ENCODE measurements around the gene JMJD8.
A peak's percentile ranks its signal among the peaks of the same experiment; 100 is the strongest.
"Not testable (repeated sequence)": the region's sequence is repeated elsewhere in the genome, so short reads cannot be mapped to it uniquely, and the experiment has no call there.

Gene JMJD8

DNA sequence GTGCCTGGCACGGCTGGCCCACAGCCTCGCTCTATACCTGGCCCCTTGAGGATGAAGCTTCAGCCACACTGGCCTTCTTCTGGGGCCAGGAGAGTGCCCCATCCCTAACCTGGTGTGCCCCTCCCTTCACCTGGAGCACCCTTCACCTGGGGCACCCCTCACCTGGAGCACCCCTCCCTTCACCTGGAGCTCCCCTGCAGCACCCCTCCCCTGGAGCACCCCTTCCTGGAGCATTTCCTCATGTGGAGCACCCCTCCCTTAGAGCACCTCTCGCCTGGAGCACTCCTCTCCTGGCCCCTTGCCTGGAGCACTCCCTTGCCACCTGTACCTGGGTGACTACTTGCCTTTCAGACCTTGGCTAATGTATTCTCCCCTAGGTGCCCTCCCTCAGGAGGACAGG lies 23.9 kb upstream of the JMJD8 start:
- DNase-seq = no peak

DNA sequence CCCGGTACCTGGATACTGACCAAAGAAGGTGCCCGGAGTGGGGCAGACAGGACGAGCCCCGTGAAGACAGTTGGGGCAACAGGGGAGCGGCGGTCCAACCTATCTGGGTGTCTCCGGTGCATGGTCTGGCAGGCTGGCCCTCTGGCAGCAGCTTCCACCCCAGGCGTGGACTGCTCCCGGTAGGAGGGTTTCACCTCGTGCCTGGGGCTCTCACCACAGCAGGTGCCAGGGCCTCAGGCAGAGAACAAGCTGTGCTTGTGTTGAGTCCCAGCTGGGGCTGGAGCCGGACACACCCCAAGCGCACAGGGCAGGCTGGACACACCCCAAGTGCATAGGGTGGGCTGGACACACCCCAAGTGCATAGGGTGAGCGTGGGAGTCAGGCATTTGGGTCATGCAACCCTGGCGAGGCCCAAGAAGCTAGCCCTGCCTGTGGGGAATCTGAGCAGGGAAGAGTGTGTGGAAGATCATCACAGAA lies 23.0 kb upstream of the JMJD8 start:
- DNase-seq = no peak

DNA sequence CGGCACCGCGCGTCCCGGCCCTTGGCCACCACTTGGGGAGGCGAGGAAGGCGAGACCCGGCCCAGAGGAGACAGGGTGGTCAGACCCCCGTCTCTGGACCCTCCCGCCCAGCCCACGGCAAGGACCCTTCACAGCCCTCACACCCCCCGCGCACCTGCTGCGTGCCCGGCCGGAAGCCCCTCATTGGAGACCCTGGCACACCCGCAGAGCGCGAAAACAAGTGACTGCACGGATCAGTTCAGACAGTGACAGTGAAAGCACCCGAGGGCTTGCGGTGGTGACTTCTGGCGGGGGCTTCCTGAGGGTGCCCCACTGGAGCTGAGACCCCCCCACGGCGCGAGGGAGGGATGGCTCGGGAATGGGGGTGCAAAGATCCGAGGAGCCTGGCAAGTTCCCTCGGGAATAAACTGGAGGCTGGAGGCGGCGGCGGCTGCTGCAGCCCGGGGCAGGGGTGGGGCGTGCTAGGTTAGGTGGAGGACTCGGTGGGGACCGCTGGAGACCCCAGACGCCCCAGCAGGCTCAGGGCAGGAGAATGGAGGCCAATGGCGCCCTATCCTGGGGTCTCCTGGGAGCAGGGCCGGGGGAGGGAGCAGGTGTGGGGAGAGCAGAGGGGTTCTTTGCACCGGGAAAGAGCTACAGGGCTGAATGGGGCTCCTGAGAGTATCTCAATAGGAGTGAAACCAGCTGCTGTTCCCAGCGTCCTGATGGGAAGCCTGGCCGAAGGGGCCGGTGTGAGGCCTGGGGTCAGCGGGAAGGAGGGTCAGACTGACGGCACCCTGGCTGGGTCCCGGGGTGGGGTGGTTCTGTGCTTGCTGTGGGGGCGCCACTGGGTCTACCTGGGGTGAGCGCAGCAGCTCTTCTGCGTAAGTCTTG lies 22.3 kb upstream of the JMJD8 start:
- no peak for DNase-seq

DNA sequence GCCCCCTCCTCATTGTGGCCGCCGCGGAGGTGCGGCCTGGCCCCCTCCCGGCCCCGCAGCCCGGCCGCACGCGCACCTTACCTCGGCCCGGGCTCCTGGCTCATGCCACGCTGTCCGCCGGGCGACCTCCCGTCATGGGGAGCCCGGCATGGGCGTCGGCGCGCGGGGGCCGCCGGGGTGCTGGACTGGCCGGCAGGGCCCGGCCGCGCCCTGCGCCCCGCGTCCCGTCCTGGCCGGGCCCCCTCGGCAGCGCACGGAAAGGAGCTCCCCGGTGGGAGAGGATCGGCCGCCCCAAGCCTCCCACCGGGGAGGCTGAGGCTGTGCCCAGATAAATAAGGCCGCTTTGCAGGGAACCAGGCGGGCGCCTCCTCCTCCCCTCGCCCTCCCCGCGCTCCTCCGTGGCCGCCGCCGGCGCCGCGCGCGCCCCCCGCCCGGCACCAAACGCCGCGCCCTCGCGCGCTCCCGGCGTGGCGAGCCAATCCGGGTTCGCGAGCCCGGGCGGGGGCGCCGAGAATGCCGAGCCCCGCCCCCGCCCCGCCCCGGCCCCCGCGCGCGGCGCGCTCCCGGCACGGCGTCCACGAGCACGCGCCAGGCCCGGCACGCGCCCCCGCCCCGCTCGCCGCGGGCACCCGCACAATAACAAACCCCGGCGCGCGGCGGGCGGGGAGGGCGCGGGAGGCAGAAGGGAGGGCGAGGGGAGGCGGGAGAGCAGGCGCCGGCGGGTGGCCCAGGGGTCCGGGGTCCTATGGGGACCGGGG lies 21.5 kb upstream of the JMJD8 start, which contains the start of gene FBXL16:
Gene FBXL16 (minus strand): TSS at position 371 of the 758 bp plus-strand sequence. CDS start 8,396 bp downstream, outside the sequence.
- no peak for DNase-seq

DNA sequence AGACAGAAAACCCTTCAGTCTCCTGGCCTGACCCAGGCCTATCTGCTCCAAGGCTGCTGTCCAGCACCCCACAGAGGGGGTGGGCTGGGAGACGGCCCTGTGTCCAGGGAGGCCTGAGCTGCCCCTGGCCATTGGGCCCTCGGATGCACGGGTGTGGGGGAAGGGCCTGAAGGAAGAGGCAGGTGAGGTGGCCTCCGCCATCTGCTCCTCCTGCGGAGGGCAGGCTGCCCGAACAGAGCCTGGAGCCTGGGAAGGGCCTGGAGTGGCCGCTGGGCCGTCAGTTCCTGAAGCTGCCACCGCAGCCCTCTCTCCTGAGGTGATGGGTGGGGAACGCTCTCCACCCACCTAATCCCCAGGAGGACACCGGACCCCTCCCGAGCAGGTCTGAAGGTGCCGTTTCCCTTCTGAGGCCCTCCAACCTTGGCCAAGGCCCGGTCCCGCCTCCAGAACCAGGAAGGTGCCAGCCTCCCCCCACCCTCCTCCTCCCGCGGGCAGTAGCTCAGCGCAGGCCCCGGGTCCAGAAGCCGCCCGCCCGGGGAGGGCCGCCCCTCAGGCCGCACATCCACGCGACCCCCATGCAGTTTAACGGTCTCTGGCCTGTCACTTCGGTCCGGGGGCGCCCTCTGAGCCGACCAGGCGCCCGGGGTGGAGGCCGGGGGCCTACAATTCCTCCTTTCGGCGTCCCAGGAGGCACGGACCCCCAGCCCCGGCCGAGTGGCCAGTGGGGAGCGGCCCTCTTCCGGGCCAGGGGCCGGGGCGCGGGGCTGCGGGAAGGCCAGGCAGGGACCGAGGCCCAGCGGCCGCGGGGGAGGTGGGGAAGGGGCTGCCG lies 20.6 kb upstream of the JMJD8 start:
- DNase-seq = no peak

DNA sequence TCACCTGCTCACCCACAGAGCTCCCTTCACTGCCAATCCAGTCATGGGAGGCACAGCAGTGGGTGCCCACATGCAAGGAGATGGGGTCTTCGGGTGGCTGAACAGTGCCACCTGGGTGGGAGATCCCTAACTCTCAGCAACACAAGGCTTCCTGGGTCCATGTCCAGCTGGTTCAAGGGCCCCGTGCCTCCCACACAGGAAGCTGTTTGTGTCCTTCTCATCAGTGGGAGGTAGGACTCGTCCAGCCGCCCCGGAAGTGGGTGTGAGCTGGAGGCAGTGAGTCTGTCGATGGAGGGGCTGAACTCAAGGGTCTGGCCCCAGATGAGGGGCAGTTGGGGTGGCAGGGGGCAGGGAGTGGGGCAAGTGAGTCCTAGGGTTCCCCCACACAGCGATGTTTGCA lies 19.9 kb upstream of the JMJD8 start:
- DNase-seq = no peak

DNA sequence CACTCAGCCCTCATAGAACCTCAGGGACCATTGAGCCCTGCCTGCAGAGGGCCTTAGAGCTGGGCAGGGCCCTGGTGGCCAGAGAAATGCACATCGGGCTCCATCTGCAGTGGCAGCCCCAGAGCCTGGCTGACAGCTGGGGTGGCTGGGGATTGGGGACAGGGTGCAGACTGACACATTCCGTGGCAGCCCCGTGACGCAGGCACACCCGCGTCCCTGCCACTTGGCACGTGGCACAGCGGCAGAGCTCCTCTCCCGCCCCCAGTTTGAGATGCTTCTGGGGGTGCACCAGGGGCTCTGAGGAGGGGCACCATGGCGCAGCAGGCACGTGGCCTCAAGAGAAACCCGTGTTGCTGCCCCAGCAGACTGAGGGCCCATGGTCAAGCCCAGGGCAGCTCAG lies 19.3 kb upstream of the JMJD8 start:
- no peak for DNase-seq

DNA sequence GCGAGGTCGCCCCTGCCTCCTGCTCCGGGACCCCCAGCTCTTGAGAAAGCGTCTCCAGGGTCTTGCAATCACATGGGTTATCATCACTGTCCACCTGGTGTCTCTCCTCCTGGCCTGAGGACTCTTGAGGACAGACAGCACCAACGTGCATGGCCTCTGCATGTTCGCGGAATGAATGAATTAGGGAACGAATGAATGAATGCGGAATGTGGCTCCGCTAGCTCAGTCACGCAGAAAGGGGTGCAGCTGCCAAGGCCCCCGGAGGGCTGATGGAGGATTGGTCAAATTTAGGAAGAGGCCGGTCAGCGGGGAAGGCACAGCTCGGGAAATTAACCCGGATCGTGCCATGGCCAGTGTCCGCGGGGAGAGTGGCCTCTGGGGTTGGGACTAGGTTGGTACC lies 18.2 kb upstream of the JMJD8 start:
- no peak for DNase-seq

DNA sequence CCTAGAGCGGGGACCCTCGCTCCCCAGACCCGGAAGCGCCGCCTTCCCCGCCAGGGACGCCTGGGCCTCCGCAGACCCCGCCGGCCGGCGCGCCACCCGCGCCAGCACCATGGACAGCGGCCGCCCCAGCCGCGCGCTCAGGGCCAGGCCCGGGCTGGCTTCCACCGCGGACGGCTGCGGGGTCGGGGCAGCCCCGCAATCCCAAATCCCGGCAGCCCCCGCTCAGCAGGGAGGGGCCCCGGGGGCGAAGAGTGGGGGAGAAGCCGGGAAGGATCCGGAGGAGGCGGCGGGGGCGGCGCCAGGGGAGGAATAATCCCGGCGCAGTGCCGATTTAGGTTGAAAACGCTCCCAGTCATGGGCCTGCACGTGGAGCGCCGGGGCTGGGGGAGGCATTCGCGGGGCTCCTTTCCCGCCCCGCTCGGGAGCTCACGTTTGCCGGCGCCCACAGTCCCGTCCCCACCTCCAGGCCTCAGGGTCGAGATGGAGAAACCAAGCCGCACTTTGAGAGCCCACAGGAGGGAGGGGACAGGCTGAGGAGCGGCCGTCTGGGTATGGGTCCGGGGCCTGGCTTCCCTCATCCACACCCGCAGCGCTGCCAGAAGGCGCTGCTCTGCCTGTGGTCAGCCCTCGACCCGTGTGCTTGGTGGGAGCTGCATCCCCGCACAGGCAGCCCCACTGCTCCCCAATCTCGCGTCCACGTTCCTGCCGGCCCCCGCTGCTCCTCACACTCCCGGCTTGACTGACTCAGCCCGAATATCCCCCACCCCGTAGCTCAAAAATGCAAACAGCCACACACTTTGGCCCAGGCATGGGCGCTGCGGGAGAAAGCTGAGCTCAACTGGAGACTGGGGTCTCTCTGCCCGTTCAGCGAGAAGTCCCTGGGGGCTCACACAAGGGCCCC lies 16.8 kb upstream of the JMJD8 start:
- DNase-seq = peak; percentile 60

DNA sequence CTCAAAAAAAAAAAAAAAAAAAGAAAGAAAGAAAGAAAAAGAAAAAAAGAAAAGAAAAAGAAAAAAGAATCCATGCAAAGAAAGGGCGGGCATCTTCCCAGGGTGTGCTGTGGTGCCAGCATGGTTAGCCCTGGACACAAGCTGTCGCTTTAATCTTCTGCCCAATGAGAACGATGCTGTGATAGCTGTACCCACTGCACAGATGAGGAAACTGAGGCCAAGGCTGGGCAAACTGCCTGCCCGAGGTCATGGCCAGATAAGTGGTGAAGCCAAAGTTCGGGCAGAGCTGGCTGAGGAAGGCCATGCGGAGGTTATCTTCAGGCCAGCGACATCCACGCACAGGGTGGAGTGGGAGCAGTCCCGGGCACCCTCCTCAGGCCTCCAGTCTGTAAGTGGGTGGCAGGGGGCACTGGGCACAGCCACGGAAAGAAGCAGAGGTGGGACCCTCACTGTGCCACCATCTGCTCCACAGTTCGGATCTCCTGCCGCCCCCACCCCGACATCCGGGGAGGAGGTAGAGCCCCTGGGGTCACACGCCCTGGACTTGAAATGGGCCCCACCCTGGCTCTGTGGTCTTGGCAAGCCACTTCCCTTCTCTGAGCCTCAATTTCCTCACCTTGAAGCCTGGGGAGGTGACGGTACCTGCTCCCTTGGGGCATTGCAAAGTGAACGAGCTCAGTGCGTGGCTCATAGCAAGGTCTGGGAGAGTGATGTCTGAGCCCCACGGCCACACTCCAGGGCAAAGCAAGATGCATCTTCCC lies 15.0 kb upstream of the JMJD8 start:
- DNase-seq = no peak

DNA sequence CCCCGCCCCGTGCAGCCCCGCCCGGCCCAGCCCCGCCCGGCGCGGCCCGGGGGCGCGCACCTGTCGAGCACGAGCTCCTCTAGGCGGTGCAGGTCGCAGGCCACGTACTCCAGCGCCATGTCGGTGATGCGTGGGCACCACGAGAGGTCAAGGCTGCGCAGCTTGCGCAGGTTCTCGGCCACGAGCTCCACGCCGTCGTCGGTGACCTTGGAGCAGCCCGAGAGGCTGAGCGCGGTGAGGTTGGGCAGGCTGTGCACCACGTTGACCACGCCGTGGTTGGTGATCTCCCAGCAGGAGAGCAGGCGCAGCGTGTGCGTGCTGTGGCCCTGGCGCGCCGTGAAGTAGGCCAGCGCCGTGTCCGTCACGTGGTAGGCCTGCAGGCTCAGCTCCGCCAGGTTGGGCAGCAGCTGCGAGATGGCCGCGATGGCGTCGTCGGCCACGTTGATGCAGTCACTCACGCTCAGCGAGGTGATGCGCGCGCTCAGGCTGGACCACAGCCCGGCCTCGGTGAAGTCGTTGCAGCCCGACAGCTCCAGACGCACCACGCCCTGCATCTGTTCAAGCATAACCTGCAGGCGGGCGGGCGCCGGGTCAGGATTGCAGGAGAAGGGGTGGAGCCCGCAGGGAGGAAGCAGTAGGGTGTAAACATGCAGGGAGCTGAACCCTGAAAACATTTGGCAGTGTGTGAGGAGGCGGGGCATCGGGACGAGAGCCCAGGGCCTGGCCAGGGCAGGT lies 11.4 kb upstream of the JMJD8 start:
- peak; percentile 70 for DNase-seq

DNA sequence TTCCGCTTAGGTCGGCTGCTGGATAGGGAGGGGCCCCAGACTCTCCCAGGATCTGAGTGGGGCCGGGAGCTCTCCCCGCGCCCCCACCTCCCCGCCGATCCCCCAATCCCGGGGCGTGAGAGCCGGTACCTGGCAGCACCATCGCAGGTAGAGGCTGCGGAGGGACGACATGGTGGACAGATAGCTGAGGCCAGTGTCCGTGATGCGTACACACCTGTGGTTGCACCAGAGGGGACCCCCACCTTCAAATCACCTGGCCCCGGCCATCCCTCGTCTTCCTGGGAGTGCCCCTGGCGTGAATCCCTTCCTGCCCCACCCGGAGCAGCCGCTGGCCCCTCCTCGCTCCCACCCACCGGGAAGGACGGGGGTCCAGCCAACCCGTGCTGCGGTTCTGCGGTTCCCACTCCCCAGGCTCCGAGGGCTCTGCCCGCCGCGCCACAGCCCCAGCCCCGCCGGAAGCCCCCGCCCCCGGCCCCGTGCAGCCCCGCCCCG lies 10.8 kb upstream of the JMJD8 start:
- DNase-seq = no peak

DNA sequence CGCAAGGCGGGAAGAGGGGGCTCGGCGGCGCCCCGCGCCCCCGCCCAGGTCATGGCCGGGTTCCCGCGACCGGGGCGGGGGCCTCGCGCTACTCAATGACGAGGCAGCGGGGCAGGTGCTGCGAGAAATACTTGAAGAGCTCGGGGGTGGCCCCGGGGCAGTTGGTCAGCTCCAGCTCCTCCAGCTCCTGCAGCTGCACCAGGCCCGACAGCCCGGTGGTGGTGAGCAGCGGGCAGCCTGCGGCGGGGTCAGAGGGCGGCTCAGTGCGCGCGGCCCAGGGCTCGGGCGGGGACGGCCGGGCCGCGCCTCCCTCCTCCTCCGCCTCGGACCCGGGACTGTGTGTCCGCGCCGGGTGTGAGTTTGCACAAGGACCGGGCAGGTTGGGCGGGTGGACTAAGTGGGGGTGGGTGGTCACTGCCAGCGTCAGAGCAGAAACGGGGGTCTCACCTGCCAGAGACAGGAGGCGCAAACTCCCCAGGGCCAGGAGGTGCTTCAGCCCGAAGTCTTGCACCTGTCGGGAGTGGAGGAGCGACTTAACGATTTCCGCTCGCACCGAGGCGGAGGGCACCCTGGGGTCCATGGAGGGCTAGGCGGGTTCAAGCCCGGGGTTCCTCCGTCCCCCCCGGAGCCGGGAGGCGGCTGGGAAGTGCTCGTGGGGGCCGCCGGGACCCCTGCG lies 10.2 kb upstream of the JMJD8 start:
- no peak for DNase-seq

DNA sequence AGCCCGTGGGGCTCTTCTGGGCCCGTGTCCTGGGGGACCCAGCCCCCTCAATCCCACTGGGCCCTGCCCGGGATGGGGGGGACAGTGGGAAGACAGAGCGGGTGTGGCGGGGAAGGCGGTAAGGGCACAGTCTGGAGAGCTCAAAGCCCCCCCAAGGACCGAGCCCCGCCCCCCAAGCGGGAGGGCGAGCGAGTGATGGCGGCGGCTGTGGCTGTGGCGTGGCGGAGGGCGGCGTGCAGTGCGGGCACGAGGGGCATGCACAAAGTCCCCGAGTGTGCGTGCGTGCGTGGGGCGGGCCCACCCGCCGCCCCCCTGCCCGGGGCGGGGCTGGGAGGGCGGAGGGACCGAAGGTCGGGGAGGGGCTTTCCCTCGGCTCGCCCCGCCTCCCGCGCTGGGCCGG lies 9.6 kb upstream of the JMJD8 start:
- peak; percentile 64 for DNase-seq

DNA sequence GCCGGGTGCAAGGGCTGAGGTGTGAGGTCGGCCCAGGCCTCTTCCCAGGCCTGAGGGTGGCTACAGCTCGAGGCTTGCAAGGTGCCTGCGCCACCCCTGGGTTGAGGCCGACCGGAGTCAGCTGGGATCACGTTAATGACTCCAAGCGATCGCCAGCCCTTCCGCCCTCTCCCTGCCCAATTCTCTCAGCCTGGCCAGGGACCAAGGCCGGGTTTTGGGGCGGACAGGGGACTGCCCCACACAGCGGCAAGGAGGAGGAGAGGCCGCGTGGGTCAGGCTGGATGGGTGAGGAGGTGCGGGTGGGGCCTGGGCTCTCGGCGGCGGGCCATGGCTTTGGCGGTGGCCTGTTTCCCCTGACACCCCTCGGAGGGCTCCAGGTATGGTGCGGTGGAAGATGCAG lies 9.2 kb upstream of the JMJD8 start:
- no peak for DNase-seq

DNA sequence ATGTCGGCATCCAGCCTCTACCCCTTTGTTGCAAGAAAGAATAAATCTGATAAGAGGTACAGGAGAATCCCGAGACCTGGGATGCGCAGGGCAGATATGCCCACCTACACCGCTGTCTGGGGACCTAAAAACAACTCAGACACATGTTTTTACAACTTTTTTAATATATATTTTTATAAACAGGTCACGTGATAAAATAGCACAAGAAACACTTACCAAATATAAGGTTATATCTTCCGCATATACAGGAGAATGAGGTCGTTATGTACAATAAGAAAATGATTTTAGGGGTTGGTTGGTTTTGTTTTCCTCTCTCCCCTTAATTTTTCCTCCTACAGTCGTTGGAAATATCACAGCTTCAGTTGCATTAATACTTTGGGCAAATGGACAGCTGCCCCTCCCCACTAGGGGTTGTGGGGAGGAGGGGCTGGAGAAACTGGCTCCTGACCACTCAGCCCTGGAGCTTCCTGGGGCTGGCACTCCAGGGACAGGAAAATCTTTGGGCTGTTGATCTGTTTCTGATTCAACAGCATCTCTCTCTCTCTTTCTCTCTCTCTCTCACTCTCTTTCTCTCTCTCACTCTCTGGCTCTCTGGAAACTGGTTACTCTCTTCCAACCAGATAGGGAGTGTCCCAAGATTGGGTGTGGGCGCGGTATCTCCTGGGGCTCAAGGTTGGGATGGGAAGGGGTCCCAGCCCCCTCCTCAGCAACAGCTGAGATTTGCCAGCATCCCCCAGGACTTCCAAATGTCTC lies 8.4 kb upstream of the JMJD8 start:
- no peak for DNase-seq

DNA sequence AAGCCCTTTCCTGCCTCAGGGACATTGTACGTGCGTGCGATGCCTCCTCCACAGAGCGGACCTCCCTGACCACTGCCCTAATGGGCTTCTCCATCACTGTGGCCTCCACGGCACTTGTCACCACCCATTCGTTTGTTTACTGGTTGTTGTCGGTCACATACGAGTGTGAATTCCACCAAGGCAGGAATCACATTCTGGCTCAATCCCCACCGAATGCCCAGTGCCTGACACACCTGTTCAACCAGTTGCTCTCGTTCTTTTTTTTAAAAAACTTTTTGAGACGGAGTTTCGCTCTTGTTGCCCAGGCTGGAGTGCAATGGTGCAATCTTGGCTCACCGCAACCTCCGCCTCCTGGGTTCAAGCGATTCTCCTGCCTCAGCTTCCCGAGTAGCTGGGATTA lies 7.1 kb upstream of the JMJD8 start:
- DNase-seq = not testable (repeated sequence)

DNA sequence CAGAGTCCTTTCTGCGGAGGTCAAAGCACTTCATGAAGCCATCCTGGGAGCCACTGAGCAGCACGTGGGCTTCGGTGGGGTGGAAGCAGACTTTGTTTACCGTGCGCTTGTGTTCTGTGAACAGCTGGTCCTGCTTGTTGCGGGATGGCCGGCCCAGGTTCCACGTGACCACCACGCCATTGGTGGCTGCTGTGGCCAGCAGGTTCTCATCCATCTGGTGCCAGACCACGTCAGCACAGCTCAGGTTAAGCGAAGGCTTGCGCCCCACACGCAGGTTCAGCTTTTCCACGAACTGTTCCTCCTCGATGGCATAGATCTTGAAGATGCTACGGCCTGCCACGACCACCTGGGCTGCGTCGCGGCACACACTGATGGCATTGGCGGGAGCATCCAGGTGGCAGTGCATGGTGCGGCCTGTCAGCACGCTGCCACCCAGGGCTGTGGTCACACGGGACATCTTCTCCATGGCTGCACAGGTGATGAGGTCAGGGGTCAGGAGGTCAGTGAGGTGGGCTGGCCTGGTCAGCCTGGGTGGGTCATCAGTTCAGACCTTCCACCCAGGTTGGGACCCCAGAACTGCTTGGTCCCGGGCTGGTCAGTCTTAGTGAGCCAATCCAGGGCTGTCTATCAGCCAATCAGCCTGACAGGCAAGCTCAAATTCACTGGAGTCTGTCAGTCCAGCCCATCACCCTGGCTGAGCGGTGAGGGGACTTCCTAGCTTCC lies 5.2 kb upstream of the JMJD8 start:
- DNase-seq = no peak

Data from activated CD8-positive, alpha-beta memory T cell treated with anti-CD3 and anti-CD28 coated beads, Interleukin-2, amount 50 U/mL, for 4 hours (primary cell).